OCI-LY1 (cell line): Measurements from ENCODE around the gene NR2F1-AS1.

Experiments
- H2AFZ ChIP-seq: fragments of 200-600 bp; sonication (generic), shearing (Covaris generic); 2 replicates; pipeline ENCODE4 v1.6.0; 2014; ENCODE audit warnings: antibody characterized with exemption, mild to moderate bottlenecking, low read length
- H3F3A ChIP-seq: fragments of 200-600 bp; sonication (generic), shearing (Covaris generic); 2 replicates; pipeline ENCODE4 v1.6.0; 2014; ENCODE audit warnings: mild to moderate bottlenecking, antibody characterized with exemption, low read length, moderate library complexity; ENCODE audit not compliant: insufficient read depth
- H3K27ac ChIP-seq: fragments of 200-600 bp; sonication (generic); 2 replicates; pipeline ENCODE4 v1.5.1; 2014; ENCODE audit warnings: low read length, mixed run types, mild to moderate bottlenecking, low read depth; ENCODE audit not compliant: poor library complexity, severe bottlenecking
- H3K27me3 ChIP-seq: fragments of 200-600 bp; sonication (generic); 2 replicates; pipeline ENCODE4 v1.6.0; 2014; ENCODE audit warnings: antibody characterized with exemption, mild to moderate bottlenecking, low read length, moderate library complexity; ENCODE audit not compliant: insufficient read depth
- H3K36me3 ChIP-seq: fragments of 200-600 bp; sonication (generic); 2 replicates; pipeline ENCODE4 v1.6.1; 2014; ENCODE audit warnings: mild to moderate bottlenecking, antibody characterized with exemption, low read length, moderate library complexity, mixed read lengths; ENCODE audit not compliant: insufficient read depth
- H3K4me1 ChIP-seq: fragments of 200-600 bp; sonication (generic); 2 replicates; pipeline ENCODE4 v1.5.1; 2014; ENCODE audit warnings: mild to moderate bottlenecking, low read length, moderate library complexity; ENCODE audit not compliant: insufficient read depth, severe bottlenecking
- H3K4me2 ChIP-seq: fragments of 200-600 bp; sonication (generic), shearing (Covaris generic); 2 replicates; pipeline ENCODE4 v1.6.1; 2014; ENCODE audit warnings: low read length
- H3K4me3 ChIP-seq: fragments of 200-600 bp; sonication (generic); 2 replicates; pipeline ENCODE4 v1.5.1; 2014; ENCODE audit warnings: low read length, low read depth, mild to moderate bottlenecking, mixed read lengths; ENCODE audit not compliant: poor library complexity, severe bottlenecking
- H3K79me2 ChIP-seq: fragments of 200-600 bp; shearing (Covaris generic); 2 replicates; pipeline ENCODE4 v1.6.1; 2016; ENCODE audit warnings: mixed run types, low read length, mixed read lengths; ENCODE audit not compliant: insufficient read depth
- H3K9ac ChIP-seq: fragments of 200-600 bp; sonication (generic), shearing (Covaris generic); 2 replicates; pipeline ENCODE4 v1.6.1; 2014; ENCODE audit warnings: mild to moderate bottlenecking, low read length, mixed read lengths
- H3K9me2 ChIP-seq: fragments of 200-600 bp; sonication (generic), shearing (Covaris generic); 2 replicates; pipeline ENCODE4 v1.6.1; 2014; ENCODE audit warnings: low read depth, mild to moderate bottlenecking, low read length, mixed read lengths
- H3K9me3 ChIP-seq: fragments of 200-600 bp; shearing (Covaris generic); 2 replicates; pipeline ENCODE4 v1.6.1; 2014; ENCODE audit warnings: low read length, mixed read lengths
- H4K20me1 ChIP-seq: fragments of 200-600 bp; sonication (generic), shearing (Covaris generic); 2 replicates; pipeline ENCODE4 v1.6.0; 2016; ENCODE audit warnings: mild to moderate bottlenecking, low read length; ENCODE audit not compliant: insufficient read depth
- EZH2 ChIP-seq: fragments of 200-600 bp; sonication (generic), shearing (Covaris generic); IDR thresholded peaks from 2 replicates; pipeline ENCODE4 v1.8.0; 2017; ENCODE audit warnings: borderline replicate concordance, mixed run types, mild to moderate bottlenecking, antibody characterized with exemption, low read length, moderate library complexity, mixed read lengths
- TF ChIP-seq, protein P1 (sequence below): fragments of 200-600 bp; sonication (generic), shearing (Covaris generic); IDR thresholded peaks from 2 replicates; pipeline ENCODE4 v1.5.1; 2017; ENCODE audit warnings: mild to moderate bottlenecking, antibody characterized with exemption, low read length, moderate library complexity, mixed read lengths

Gene NR2F1-AS1

DNA sequence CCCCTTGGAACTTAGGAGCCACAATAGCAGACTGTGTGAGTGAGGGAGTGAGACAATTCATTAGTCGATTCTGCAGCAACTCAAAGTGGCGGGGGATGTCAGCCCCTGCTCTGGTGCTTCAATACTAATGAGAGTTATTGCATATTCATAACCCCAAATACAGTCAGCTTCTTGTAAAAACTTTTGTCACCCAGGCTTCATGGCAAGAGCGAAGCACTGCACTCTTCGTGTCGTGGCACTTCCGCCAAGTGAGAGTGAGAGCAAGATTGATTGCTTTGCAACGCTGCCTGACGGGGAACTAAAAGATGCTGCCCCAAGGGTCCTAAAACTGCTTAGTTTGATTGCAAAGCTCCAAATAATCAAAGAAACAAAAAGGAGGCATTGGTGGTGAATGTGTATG lies 150.9 kb downstream of the NR2F1-AS1 start:
- H3K4me2 ChIP-seq, result no peak overlapping the region
- no peak overlapping the region for H2AFZ ChIP-seq
- H3F3A ChIP-seq, result no peaks in the 10 kb centered on the region
- H3K4me3 ChIP-seq, result no peak overlapping the region
- TF ChIP-seq EZH2, result no peak
- TF ChIP-seq, protein P1, sequence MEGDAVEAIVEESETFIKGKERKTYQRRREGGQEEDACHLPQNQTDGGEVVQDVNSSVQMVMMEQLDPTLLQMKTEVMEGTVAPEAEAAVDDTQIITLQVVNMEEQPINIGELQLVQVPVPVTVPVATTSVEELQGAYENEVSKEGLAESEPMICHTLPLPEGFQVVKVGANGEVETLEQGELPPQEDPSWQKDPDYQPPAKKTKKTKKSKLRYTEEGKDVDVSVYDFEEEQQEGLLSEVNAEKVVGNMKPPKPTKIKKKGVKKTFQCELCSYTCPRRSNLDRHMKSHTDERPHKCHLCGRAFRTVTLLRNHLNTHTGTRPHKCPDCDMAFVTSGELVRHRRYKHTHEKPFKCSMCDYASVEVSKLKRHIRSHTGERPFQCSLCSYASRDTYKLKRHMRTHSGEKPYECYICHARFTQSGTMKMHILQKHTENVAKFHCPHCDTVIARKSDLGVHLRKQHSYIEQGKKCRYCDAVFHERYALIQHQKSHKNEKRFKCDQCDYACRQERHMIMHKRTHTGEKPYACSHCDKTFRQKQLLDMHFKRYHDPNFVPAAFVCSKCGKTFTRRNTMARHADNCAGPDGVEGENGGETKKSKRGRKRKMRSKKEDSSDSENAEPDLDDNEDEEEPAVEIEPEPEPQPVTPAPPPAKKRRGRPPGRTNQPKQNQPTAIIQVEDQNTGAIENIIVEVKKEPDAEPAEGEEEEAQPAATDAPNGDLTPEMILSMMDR, result no peak
- H3K9me2 ChIP-seq, result no peaks in the 10 kb centered on the region
- no peaks in the 10 kb centered on the region for H3K4me1 ChIP-seq
- no peaks in the 10 kb centered on the region for H3K27me3 ChIP-seq
- H3K9me3 ChIP-seq, result no peaks in the 10 kb centered on the region
- H4K20me1 ChIP-seq, result no peaks in the 10 kb centered on the region
- H3K79me2 ChIP-seq, result no peaks in the 10 kb centered on the region
- no peaks in the 10 kb centered on the region for H3K36me3 ChIP-seq
- no peak overlapping the region for H3K9ac ChIP-seq
- H3K27ac ChIP-seq, result no peak overlapping the region

DNA sequence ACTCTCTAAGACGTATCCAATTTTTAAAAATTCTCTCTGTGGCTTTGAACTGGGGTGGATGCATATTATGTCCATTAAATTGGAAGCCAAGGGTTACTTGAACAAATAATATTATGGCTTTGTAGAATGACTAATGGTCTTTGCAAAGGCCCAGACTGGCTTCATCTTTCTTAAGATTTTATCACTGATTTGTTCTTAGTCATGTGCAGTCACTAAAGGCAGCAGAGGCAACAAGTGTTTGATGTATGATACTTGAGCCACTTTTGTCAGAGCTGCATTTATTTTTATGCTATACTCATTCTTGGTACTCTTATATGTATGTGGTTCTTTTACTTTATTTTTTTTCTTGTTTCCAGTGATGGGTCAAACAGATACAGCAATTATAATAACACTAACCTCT lies 152.2 kb downstream of the NR2F1-AS1 start:
- Histone ChIP-seq H3K79me2 (no peaks in the 10 kb centered on the region), H3F3A (no peaks in the 10 kb centered on the region), H3K9me3 (no peaks in the 10 kb centered on the region), H3K4me2 (no peak overlapping the region), H3K36me3 (no peaks in the 10 kb centered on the region), H3K9me2 (no peaks in the 10 kb centered on the region), H3K27me3 (no peaks in the 10 kb centered on the region), H3K4me3 (no peak overlapping the region), H3K27ac (no peak overlapping the region), H4K20me1 (no peaks in the 10 kb centered on the region), H3K4me1 (no peaks in the 10 kb centered on the region), H3K9ac (no peak overlapping the region), H2AFZ (no peak overlapping the region)
- TF ChIP-seq, protein P1, result no peak
- no peak for TF ChIP-seq EZH2

DNA sequence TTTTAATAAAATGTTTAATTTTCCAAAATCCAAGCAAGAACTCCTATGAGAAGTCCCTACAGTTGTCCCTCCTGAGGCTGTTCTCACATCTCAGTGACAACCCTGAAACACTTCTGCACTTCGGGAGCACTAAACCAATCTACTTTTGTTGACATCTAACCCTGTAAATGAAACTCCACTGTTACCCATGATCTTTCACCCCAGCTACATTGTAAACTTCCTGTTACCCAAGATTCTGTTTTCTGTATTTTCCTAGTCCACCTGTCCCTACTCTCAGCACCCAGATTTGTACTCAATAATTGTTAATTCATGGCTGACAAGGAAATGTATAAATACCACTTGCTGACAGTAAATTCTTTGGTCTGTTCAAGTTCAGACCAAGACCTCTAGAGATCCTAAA lies 153.7 kb downstream of the NR2F1-AS1 start:
- no peak overlapping the region for H3K27ac ChIP-seq
- no peaks in the 10 kb centered on the region for H3K36me3 ChIP-seq
- H3K4me1 ChIP-seq, result no peaks in the 10 kb centered on the region

More for the DNA sequence above, 153.7 kb downstream of the NR2F1-AS1 start:
- Histone ChIP-seq H3K4me2 (no peak overlapping the region), H3K9me3 (no peaks in the 10 kb centered on the region), H4K20me1 (no peaks in the 10 kb centered on the region), H3K9me2 (no peaks in the 10 kb centered on the region), H3K9ac (no peak overlapping the region), H3K4me3 (no peak overlapping the region), H2AFZ (no peak overlapping the region), H3K27me3 (no peaks in the 10 kb centered on the region), H3F3A (no peaks in the 10 kb centered on the region), H3K79me2 (no peaks in the 10 kb centered on the region)
- TF ChIP-seq EZH2, result no peak
- TF ChIP-seq, protein P1, result no peak
